Lung (tissue), 12 donors: ENCODE data around the gene ZBTB21. TPM values are rescaled to one million over a fixed set of nuclear protein-coding genes. Genes with fewer than 3 reads are reported as not detected.

Source experiments
- ATAC-seq: fragments of 200-7000 bp; cut with Tn5 transposase; one replicate; pipeline ENCODE4 v1.9.1; 2020; ENCODE audit warnings: moderate number of reproducible peaks; ENCODE audit not compliant: insufficient read depth, low FRiP score
- DNase-seq, 3 donors: peaks; one replicate each; pipeline ENCODE4 v3.0.0-alpha.2; 2013 to 2017
- H3K27ac ChIP-seq, 2 donors: one replicate each; pipeline ENCODE4 v1.5.1; 2013; ENCODE audit warnings: mild to moderate bottlenecking in 2 of 2, moderate library complexity in 2 of 2, control low read depth in 1 of 2, inconsistent platforms in 1 of 2, low read depth in 1 of 2, low read length in 1 of 2
- H3K27me3 ChIP-seq, 3 donors: one replicate each; pipeline ENCODE4 v1.5.1; 2013; ENCODE audit warnings: low read length in 2 of 3; ENCODE audit not compliant: control insufficient read depth in 3 of 3, insufficient read depth in 3 of 3
- H3K36me3 ChIP-seq, 4 donors: one replicate each; pipeline ENCODE4 v1.5.1; 2013; ENCODE audit warnings: low read length in 4 of 4, mild to moderate bottlenecking in 1 of 4, moderate library complexity in 1 of 4; ENCODE audit not compliant: control insufficient read depth in 4 of 4, insufficient read depth in 4 of 4
- H3K4me1 ChIP-seq, 5 donors: one replicate each; pipeline ENCODE4 v1.5.1; 2013; ENCODE audit warnings: low read length in 5 of 5, mild to moderate bottlenecking in 2 of 5, moderate library complexity in 1 of 5; ENCODE audit not compliant: control insufficient read depth in 5 of 5, insufficient read depth in 5 of 5
- H3K4me3 ChIP-seq: one replicate; pipeline ENCODE4 v1.5.1; 2013; ENCODE audit warnings: mild to moderate bottlenecking, control low read depth, moderate library complexity
- H3K9ac ChIP-seq, 2 donors: one replicate each; pipeline ENCODE4 v1.5.1; 2013; ENCODE audit warnings: low read length in 2 of 2, control low read depth in 1 of 2; ENCODE audit not compliant: insufficient read depth in 1 of 2
- H3K9me3 ChIP-seq, 4 donors: one replicate each; pipeline ENCODE4 v1.5.1; 2013; ENCODE audit warnings: low read length in 3 of 4, mild to moderate bottlenecking in 1 of 4, moderate library complexity in 1 of 4; ENCODE audit not compliant: control insufficient read depth in 4 of 4, insufficient read depth in 3 of 4
- WGBS, 2 donors: extraction: QIAGEN DNeasy Blood & Tissue Kit; methylation state at CpG; one replicate each; pipeline ENCODE4 v1.1.7; 2013; 5-methylcytosine and 5-hydroxymethylcytosine counted together
- polyA plus RNA-seq, 2 donors: library from polyadenylated mRNA; stranded (reverse); fragments of 200-250 nt; gene quantifications; one replicate each; pipeline ENCODE4 v1.2.1, GENCODE V29; 2013
- total RNA-seq, 2 donors: library from RNA; depleted of rRNA in 1 of 2; stranded (reverse); fragments of >200 nt in 1 of 2; gene quantifications; one replicate each; pipeline ENCODE4 v1.2.1, GENCODE V29; 2014 to 2021
- TF ChIP-seq, protein P1 (sequence below): IDR thresholded peaks from 2 replicates; pipeline ENCODE4 v1.5.1; 2012; ENCODE audit warnings: mild to moderate bottlenecking; ENCODE audit errors: control extremely low read depth, extremely low read depth
- donor health status: control.
- donor health status: control.
- donor health status: Bipolar disorder and iron deficiency.
- donor health status: healthy.
- donor health status: DM: yes; HTN: yes; CAD: no.

The ZBTB21 gene
- total and polyA plus RNA-seq, 4 donors: 3.2 to 15.4 (median 7.5) TPM

DNA sequence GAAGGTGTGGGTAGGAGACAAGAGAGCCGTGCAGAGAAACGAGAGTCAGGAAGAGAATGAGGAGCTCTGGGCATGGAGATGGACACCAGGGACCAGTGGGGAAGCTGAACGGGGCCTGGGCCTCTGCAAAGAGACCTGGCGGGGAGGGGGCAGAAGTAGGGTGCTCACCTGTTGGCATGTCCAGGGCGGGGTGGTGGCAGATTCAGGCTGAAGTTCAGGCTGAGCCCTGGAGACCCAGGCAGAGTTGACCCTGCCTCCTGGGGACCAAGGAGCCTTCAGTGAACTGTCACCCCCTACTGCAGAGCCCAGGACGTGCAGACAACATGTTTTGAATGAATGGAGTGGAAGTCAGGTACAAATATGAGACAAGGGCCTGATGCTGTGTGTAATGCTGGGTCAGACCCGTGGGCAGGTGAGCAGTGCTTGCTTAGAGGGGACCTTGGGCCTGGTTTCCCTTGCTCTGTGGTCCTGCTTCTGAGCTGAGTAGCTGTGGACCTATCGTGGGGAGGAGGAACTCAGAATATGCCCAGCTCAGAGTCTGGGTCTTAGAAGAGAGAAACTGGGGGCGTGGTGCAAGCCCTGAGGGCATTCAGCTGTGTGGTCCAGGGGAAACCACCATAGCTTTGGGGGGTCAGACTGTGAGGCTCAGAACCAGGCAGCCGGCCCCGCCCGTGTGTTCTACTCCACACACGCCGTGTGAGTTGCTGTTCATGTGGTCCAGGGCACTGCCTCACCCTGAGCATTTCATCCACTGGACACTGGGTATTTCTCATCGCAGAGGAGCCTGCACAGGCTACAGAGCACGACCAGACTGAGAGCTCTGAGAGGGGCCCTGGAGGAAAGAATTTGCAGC lies 39.6 kb upstream of the ZBTB21 start:
- Histone ChIP-seq H3K27ac (no peak overlapping the region), H3K27me3 (no peaks in the 10 kb centered on the region), H3K9me3 (no peaks in the 10 kb centered on the region), H3K4me1 (no peaks in the 10 kb centered on the region), H3K4me3 (no peak overlapping the region), H3K36me3 (no peaks in the 10 kb centered on the region), H3K9ac (no peak overlapping the region)
- TF ChIP-seq, protein P1, sequence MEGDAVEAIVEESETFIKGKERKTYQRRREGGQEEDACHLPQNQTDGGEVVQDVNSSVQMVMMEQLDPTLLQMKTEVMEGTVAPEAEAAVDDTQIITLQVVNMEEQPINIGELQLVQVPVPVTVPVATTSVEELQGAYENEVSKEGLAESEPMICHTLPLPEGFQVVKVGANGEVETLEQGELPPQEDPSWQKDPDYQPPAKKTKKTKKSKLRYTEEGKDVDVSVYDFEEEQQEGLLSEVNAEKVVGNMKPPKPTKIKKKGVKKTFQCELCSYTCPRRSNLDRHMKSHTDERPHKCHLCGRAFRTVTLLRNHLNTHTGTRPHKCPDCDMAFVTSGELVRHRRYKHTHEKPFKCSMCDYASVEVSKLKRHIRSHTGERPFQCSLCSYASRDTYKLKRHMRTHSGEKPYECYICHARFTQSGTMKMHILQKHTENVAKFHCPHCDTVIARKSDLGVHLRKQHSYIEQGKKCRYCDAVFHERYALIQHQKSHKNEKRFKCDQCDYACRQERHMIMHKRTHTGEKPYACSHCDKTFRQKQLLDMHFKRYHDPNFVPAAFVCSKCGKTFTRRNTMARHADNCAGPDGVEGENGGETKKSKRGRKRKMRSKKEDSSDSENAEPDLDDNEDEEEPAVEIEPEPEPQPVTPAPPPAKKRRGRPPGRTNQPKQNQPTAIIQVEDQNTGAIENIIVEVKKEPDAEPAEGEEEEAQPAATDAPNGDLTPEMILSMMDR: no peak
- ATAC-seq (no peak), DNase-seq (no peak)
- WGBS, 2 donors: 90% methylated on average over 16 of the region's 16 CpGs

DNA sequence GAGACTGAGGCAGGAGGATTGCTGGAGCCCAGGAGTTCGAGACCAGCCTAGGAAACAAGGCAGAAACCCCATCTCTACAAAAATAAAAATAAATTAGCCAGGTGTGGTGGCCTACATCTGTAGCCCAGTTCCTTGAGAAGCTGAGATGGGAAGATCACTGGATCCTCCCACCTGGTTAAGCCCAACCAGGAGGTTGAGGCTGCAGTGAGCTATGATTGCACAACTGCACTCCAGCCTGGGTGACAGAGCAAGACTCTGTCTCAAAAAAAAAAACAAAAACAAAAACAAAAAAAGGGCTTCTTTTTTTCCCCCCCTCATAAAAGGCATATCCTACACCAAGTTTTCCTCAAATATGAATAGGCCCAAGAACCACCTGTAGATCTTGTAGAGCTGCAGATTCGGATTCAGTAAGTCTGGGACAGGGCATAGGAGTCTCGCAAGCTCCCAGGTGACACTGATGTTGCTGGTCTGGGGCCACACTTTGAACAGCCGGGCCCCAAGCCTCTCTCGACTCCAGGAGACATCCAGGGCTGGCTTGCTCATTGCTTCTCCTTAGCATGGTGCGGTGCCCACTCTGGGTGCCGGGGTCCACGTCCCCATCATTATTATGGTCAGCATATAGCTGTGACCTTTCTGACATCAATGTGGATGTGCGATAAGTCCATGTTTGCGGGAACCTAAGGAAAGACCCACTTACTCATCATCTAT lies 38.9 kb upstream of the ZBTB21 start:
- no peak overlapping the region for H3K9ac ChIP-seq
- TF ChIP-seq, protein P1: no peak
- H3K4me1 ChIP-seq: no peaks in the 10 kb centered on the region
- no peak overlapping the region for H3K27ac ChIP-seq
- no peaks in the 10 kb centered on the region for H3K9me3 ChIP-seq
- H3K36me3 ChIP-seq: no peaks in the 10 kb centered on the region
- DNase-seq (no peak), ATAC-seq (no peak)
- no peak overlapping the region for H3K4me3 ChIP-seq
- no peaks in the 10 kb centered on the region for H3K27me3 ChIP-seq
- 95 to 96% methylated on average over 10 of the region's 10 CpGs for WGBS, 2 donors

GRCh38 chr21:42047821-42048613 lies 37.9 kb upstream of the ZBTB21 start:
- H3K27me3 ChIP-seq: no peaks in the 10 kb centered on the region
- DNase-seq (peak in 1 of 3 donors; percentile 39), ATAC-seq (no peak)
- H3K4me1 ChIP-seq: no peaks in the 10 kb centered on the region
- no peaks in the 10 kb centered on the region for H3K9me3 ChIP-seq
- H3K4me3 ChIP-seq: no peak overlapping the region
- TF ChIP-seq, protein P1: no peak
- no peak overlapping the region for H3K27ac ChIP-seq
- H3K36me3 ChIP-seq: no peaks in the 10 kb centered on the region
- 78 to 84% methylated on average over 19 of the region's 19 CpGs for WGBS, 2 donors
- no peak overlapping the region for H3K9ac ChIP-seq
